ENCODE measurements around the gene AUH.
"Not testable (repeated sequence)": the region's sequence is repeated elsewhere in the genome, so short reads cannot be mapped to it uniquely, and the experiment has no call there.

Gene AUH

GRCh38 chr9:91392435-91392834 is 30.7 kb upstream of the AUH start:
- H3K9ac ChIP-seq (ENCODE audit: low read length) = no peak overlapping the region
- H3K36me3 ChIP-seq (replicated peaks; ENCODE audit: low read depth, low read length) = no peaks in the 10 kb centered on the region
- H3K4me3 ChIP-seq (ENCODE audit: low read length) = no peak overlapping the region
- H3K27ac ChIP-seq (ENCODE audit: low read length) = no peak overlapping the region
- TF ChIP-seq EZH2phosphoT487 (IDR thresholded peaks at IDR 0.05; ENCODE audit: low read depth) = no peak
- TF ChIP-seq, protein P1, sequence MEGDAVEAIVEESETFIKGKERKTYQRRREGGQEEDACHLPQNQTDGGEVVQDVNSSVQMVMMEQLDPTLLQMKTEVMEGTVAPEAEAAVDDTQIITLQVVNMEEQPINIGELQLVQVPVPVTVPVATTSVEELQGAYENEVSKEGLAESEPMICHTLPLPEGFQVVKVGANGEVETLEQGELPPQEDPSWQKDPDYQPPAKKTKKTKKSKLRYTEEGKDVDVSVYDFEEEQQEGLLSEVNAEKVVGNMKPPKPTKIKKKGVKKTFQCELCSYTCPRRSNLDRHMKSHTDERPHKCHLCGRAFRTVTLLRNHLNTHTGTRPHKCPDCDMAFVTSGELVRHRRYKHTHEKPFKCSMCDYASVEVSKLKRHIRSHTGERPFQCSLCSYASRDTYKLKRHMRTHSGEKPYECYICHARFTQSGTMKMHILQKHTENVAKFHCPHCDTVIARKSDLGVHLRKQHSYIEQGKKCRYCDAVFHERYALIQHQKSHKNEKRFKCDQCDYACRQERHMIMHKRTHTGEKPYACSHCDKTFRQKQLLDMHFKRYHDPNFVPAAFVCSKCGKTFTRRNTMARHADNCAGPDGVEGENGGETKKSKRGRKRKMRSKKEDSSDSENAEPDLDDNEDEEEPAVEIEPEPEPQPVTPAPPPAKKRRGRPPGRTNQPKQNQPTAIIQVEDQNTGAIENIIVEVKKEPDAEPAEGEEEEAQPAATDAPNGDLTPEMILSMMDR (IDR thresholded peaks at IDR 0.05; ENCODE audit: low read depth, low read length) = no peak
- H3K4me1 ChIP-seq (ENCODE audit: low read length) = peaks cover 18% of the 10 kb centered on the region
- H3K4me2 ChIP-seq (ENCODE audit: low read length) = no peak overlapping the region
- H3K79me2 ChIP-seq (ENCODE audit: low read length) = no peaks in the 10 kb centered on the region
- peaks cover 46% of the 10 kb centered on the region for H3K27me3 ChIP-seq (ENCODE audit: low read depth, low read length)
- no peak overlapping the region for H2AFZ ChIP-seq (ENCODE audit: low read depth, low read length)
- H4K20me1 ChIP-seq (ENCODE audit: insufficient read depth, low read length) = peaks cover 19% of the 10 kb centered on the region; the same call in 1 of the 2 replicates
- H3K9me3 ChIP-seq (ENCODE audit: insufficient read depth, low read length) = no peaks in the 10 kb centered on the region

GRCh38 chr9:91391818-91392217 is 30.1 kb upstream of the AUH start:
- H3K4me3 ChIP-seq (ENCODE audit: low read length) = no peak overlapping the region
- peaks cover 43% of the 10 kb centered on the region for H3K27me3 ChIP-seq (ENCODE audit: low read depth, low read length)
- no peaks in the 10 kb centered on the region for H3K9me3 ChIP-seq (ENCODE audit: insufficient read depth, low read length)
- H3K9ac ChIP-seq (ENCODE audit: low read length) = no peak overlapping the region
- peaks cover 19% of the 10 kb centered on the region; the same call in 1 of the 2 replicates for H4K20me1 ChIP-seq (ENCODE audit: insufficient read depth, low read length)
- H3K4me1 ChIP-seq (ENCODE audit: low read length) = peaks cover 18% of the 10 kb centered on the region
- H3K79me2 ChIP-seq (ENCODE audit: low read length) = no peaks in the 10 kb centered on the region
- no peak overlapping the region for H3K4me2 ChIP-seq (ENCODE audit: low read length)
- no peak overlapping the region for H2AFZ ChIP-seq (ENCODE audit: low read depth, low read length)
- H3K36me3 ChIP-seq (replicated peaks; ENCODE audit: low read depth, low read length) = no peaks in the 10 kb centered on the region
- TF ChIP-seq EZH2phosphoT487 (IDR thresholded peaks at IDR 0.05; ENCODE audit: low read depth) = no peak
- TF ChIP-seq, protein P1 (IDR thresholded peaks at IDR 0.05; ENCODE audit: low read depth, low read length) = no peak
- no peak overlapping the region for H3K27ac ChIP-seq (ENCODE audit: low read length)

GRCh38 chr9:91391412-91391811 is 29.7 kb upstream of the AUH start:
- H3K79me2 ChIP-seq (ENCODE audit: low read length) = no peaks in the 10 kb centered on the region
- H3K27me3 ChIP-seq (ENCODE audit: low read depth, low read length) = peaks cover 39% of the 10 kb centered on the region
- no peak overlapping the region for H3K9ac ChIP-seq (ENCODE audit: low read length)
- TF ChIP-seq, protein P1 (IDR thresholded peaks at IDR 0.05; ENCODE audit: low read depth, low read length) = no peak
- TF ChIP-seq EZH2phosphoT487 (IDR thresholded peaks at IDR 0.05; ENCODE audit: low read depth) = no peak
- H2AFZ ChIP-seq (ENCODE audit: low read depth, low read length) = no peak overlapping the region
- H3K36me3 ChIP-seq (replicated peaks; ENCODE audit: low read depth, low read length) = no peaks in the 10 kb centered on the region
- H3K27ac ChIP-seq (ENCODE audit: low read length) = no peak overlapping the region
- peaks cover 16% of the 10 kb centered on the region for H3K4me1 ChIP-seq (ENCODE audit: low read length)
- no peaks in the 10 kb centered on the region for H3K9me3 ChIP-seq (ENCODE audit: insufficient read depth, low read length)
- H4K20me1 ChIP-seq (ENCODE audit: insufficient read depth, low read length) = peaks cover 17% of the 10 kb centered on the region; the same call in 1 of the 2 replicates
- no peak overlapping the region for H3K4me2 ChIP-seq (ENCODE audit: low read length)
- H3K4me3 ChIP-seq (ENCODE audit: low read length) = no peak overlapping the region

GRCh38 chr9:91389686-91390085 is 28.0 kb upstream of the AUH start:
- not testable (repeated sequence) for H3K9ac ChIP-seq (ENCODE audit: low read length); H3K4me2 ChIP-seq (ENCODE audit: low read length); H3K9me3 ChIP-seq (ENCODE audit: insufficient read depth, low read length); H3K27ac ChIP-seq (ENCODE audit: low read length); H2AFZ ChIP-seq (ENCODE audit: low read depth, low read length); H3K4me1 ChIP-seq (ENCODE audit: low read length); H4K20me1 ChIP-seq (ENCODE audit: insufficient read depth, low read length); H3K4me3 ChIP-seq (ENCODE audit: low read length); H3K79me2 ChIP-seq (ENCODE audit: low read length); H3K36me3 ChIP-seq (replicated peaks; ENCODE audit: low read depth, low read length)
- H3K27me3 ChIP-seq (ENCODE audit: low read depth, low read length) = peaks cover 28% of the 10 kb centered on the region

GRCh38 chr9:91386765-91387164 is 25.0 kb upstream of the AUH start:
- Histone ChIP-seq H3K27ac (ENCODE audit: low read length) (no peak overlapping the region), H3K79me2 (ENCODE audit: low read length) (no peaks in the 10 kb centered on the region), H3K27me3 (ENCODE audit: low read depth, low read length) (peaks cover 3% of the 10 kb centered on the region), H3K4me3 (ENCODE audit: low read length) (no peak overlapping the region), H4K20me1 (ENCODE audit: insufficient read depth, low read length) (no peaks in the 10 kb centered on the region), H3K9ac (ENCODE audit: low read length) (no peak overlapping the region), H2AFZ (ENCODE audit: low read depth, low read length) (no peak overlapping the region), H3K4me2 (ENCODE audit: low read length) (no peak overlapping the region), H3K36me3 (replicated peaks; ENCODE audit: low read depth, low read length) (no peaks in the 10 kb centered on the region), H3K4me1 (ENCODE audit: low read length) (no peaks in the 10 kb centered on the region), H3K9me3 (ENCODE audit: insufficient read depth, low read length) (no peaks in the 10 kb centered on the region)
- no peak for TF ChIP-seq EZH2phosphoT487 (IDR thresholded peaks at IDR 0.05; ENCODE audit: low read depth)
- TF ChIP-seq, protein P1 (IDR thresholded peaks at IDR 0.05; ENCODE audit: low read depth, low read length) = no peak
